CD4-positive, alpha-beta T cell treated with Interleukin-6 for 4 hours (primary cell): ENCODE results near the gene C1orf159.
A peak's percentile ranks its signal among the peaks of the same experiment; 100 is the strongest.
"Not testable (repeated sequence)": the region's sequence is repeated elsewhere in the genome, so short reads cannot be mapped to it uniquely, and the experiment has no call there.

Experiments
- DNase-seq: peaks from one replicate; pipeline ENCODE4 v3.0.0-alpha.2; 2020; ENCODE audit warnings: mixed read lengths

Gene C1orf159

GRCh38 chr1:1079408-1080121, 36.3 kb downstream of the C1orf159 start:
- DNase-seq, result peak; percentile 34

GRCh38 chr1:1077396-1077795, 38.5 kb downstream of the C1orf159 start:
- not testable (repeated sequence) for DNase-seq

- DNase-seq, result no peak
These were observed 40.5 kb downstream of the C1orf159 start for GRCh38 chr1:1075148-1075935.

DNA sequence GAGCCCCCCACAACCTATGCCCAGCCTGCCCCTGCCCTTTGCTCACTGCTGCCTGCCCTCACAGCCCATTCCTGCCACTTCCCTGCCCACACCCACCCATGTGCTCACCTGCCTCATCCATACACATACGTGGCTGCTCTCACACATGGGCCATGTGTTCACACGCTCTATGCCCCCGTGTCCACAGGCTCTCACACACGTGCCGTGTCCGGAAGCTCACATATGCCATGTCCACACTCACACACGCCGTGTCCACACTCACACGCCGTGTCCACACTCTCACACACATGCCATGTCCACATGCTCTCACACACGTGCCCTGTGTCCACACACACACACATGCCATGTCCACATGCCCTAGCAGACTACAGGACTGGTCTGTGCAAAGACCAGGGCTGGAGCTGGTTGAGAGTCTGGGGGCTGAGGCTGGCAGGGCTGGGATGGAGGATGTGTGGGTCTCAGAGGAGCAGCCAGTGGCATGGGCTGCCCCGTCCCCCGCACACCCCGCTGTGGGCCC, 41.2 kb downstream of the C1orf159 start:
- DNase-seq, result no peak

GRCh38 chr1:1073743-1074587, 41.9 kb downstream of the C1orf159 start, which contains the start of gene RNF223:
RNF223 (minus strand) TSS chr1:1074306; CDS start chr1:1072566, 1,740 bp downstream.
- DNase-seq, result no peak

DNA sequence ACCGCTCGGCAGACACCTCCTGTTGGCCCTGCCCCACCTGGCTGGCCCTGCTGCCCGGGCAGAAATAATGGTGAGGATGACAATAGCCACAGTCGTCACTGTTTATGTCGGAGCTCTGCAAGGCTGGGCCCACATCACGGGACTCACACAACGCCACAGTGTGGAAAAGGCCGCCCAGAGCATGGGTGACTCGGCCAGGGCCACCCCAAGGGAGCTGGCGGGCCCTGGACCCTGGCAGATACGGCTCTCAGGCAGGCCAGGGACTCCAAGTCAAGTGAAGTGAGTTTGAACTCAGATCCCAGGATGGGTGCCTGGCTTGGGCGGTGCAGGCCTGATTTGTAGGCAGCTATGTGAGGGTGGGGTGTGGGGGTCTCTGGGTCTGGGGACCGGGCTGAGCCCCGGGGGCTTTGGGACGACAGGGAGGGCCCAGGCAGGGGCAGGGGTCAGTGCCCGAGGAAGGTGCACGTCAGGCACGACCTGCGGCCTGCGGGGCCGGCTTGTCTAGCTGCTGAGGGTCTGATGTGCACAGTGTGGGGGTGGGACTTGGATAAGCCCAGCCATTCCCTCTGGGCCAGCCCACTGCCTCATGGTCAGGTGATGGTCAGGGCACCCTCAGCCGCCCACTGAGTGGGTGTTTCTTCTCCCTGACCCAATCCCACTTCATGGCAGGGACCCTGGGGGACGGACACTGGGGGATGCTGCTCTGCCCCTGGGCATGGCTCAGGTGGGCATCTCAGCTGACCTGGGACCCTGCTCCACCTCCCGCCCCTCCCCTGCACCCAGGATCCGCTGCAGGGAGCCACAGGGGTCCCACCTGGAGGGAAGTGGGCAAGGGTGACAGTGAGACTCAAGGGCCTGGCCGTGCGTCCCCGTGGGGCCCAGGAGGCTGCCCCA, 42.8 kb downstream of the C1orf159 start:
- DNase-seq, result no peak

DNA sequence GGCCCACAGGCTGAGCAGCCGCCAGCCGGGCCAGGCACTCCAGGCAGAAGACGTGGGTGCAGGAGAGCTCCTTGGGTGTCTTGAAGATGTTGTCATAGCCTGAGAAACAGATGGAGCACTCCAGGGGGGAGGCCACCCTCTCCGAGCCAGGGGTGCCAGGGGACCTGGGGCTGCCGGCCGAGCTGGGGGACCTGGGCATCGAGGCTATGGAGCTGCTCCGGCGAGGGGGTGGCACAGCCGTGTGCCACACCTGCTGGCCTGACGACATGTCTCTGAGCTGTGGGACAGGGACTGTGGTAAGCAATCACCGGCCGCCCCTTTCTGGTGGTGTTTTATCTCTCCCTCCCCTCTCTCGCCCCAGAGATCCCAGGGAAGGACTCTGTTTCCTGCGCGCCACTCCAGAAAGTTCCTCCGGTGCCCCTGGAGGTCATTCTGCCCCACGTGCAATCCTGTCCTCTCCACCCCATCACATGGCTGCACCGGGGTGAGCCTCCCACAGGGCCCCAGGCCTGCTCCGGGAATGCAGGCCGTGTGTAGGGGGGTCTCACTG, 43.5 kb downstream of the C1orf159 start:
- DNase-seq, result no peak

DNA sequence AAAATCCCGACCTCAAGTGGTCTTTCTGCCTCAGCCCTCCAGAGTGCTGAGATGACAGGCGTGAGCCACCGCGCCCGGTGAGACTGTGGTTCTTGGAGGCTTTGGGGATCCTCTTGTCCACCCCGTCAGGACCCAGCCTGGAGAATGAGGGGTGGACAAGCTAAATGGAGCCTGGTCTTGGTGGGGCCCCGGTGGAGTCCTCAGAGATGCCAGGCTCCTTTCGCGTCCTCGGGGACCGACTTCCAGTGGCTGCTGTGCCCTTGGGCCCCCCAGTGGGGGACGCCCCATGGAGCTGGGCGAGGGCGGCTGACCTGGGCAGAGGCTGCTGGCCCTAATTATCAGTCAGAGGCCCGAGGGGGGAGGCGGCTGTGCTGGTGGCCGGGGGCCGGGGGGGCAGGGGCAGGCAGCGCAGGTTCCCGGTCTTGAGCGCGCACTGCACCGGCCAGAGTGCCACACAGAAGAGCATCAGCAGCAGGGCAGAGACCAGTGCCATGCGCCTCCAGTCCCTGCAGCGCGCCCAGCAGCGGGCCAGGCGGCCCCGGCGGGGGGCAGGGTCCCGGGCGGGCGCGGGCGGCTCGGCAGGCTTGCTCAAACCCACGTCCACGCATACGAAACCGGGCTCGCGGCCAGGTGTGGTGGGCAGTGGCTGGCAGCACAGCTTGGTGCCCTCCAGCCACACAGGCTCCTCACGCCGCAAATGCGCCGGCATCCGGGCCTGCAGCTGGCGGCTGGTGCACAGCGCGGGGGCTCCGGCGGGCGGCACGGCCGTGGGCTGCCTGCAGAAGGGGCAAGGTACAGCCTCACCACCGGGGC, 44.2 kb downstream of the C1orf159 start:
- DNase-seq, result no peak

DNA sequence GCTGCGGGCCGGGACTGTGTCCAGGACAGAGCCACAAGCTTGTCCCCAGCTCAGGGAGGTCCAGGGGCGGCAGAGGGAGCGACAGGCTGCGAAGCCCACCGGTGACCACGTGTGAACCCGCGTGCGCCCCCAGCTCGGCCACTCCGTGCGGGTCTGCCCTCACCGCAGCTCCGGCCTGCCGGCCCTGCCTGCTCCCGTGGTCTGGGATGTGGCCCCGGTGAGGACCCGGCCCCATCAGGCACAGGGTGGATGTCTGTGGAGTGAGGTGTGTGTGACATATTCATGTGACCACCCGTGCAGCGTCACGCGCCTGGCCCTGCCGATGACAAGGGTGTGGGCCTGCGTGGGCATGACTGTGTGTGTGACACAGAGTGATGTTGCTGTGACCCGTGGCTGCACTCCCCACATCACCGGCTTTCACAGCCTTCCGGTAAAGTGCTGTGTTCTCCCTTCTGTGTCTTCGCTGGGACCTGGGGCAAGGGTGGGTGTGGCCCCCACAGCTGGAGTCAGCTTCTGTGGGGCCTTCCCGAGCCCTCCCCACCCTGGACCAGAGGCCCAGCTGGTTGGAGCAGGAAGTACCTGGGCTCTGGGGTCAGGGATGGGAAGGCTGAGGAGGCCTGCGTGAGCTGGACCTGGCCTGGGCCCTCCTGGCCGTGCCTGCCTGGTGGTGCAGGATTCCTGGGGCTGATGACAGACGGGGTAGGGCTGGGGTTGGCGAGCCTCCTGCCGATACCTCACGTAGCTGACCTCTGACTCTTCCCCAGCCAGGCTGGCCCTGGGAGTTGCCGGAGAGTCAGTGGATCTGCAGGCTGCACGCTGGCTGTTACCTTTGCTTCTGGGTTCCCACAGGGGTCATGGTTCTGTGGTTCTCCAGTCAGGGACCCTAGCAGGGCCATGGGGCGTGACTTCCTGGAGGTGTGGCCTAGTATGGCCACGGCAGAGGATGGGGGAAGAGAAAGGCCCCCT, 45.9 kb downstream of the C1orf159 start:
- DNase-seq, result peak; percentile 7

- peak; percentile 89 for DNase-seq
These were observed 46.7 kb downstream of the C1orf159 start for GRCh38 chr1:1069056-1069710.

GRCh38 chr1:1068517-1069055, 47.3 kb downstream of the C1orf159 start:
- peak; percentile 80 for DNase-seq

GRCh38 chr1:1067860-1068516, 47.9 kb downstream of the C1orf159 start:
- no peak for DNase-seq

DNA sequence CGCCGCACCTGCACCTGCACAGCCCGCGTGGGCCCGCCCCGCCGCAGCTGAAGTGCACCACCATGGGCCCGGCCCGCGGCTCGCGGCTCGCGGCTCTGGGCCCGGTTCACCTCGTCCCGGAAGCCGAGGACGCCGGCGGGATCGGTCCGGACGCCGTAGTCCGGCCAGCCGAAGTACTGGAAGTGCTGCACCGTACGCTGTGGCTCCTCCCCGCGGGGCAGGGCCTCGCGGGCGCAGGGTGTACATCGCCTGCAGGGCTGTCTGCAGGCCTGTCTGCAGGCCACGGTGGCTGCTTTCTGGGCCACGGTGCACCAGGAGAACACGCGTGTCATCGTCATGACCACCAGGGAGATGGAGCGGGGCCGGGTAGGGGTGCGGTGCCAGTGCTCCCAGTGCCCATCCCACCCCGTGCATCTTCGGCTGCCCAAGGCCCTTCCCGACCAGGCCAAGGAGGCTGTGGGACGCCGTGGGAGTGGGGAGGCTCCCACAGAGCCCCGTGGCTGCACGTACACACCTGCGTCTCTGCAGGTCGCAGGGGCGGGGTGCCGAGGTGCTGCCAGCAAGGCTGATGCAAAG, 48.5 kb downstream of the C1orf159 start:
- DNase-seq, result no peak

- DNase-seq, result no peak
These were observed 49.2 kb downstream of the C1orf159 start for GRCh38 chr1:1066403-1067283.

- not testable (repeated sequence) for DNase-seq
These were observed 50.0 kb downstream of the C1orf159 start for GRCh38 chr1:1065940-1066304.

DNA sequence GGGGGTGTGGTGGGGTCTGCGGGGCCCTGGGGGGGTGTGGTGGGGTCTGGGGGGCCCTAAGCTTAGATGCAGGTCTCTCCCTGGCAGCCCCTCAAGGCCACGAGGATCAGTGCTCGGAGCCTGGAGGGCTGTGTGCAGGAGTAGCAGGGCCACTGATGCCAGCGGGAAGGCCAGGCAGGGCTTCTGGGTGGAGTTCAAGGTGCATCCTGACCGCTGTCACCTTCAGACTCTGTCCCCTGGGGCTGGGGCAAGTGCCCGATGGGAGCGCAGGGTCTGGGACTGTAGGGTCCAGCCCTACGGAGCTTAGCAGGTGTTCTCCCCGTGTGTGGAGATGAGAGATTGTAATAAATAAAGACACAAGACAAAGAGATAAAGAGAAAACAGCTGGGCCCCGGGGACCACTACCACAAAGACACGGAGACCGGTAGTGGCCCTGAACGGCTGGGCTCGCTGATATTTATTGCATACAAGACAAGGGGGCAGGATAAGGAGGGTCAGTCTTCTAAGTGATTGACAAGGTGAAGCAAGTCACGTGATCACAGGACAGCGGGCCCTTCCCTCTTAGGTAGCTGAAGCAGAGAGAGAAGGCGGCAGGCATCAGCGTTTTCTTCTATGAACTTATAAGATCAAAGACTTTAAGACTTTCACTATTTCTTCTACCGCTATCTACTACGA, 50.5 kb downstream of the C1orf159 start:
- no peak for DNase-seq
